ENCODE data around the gene CNTNAP2.

DNA sequence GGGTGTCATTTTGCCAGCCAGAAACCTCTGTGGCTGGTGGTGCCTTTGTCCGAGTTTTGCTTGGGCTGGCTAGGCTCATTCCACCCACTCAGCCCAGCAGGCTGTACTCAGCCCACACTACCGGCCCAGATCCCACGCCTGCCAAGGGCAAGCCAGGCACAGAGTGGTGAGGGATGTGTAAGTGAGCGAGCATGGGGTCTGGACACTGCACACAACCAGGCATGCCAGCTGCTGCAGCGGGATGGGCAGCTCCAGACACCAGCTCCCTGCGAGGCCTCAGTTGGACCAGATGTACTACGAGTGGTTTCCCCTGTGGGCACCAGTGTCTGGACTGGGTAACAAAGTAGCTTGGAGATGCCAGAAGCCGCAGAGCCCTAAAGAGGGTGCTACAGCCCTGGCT lies 2339.8 kb downstream of the CNTNAP2 start:
- TF ChIP-seq, protein P1, sequence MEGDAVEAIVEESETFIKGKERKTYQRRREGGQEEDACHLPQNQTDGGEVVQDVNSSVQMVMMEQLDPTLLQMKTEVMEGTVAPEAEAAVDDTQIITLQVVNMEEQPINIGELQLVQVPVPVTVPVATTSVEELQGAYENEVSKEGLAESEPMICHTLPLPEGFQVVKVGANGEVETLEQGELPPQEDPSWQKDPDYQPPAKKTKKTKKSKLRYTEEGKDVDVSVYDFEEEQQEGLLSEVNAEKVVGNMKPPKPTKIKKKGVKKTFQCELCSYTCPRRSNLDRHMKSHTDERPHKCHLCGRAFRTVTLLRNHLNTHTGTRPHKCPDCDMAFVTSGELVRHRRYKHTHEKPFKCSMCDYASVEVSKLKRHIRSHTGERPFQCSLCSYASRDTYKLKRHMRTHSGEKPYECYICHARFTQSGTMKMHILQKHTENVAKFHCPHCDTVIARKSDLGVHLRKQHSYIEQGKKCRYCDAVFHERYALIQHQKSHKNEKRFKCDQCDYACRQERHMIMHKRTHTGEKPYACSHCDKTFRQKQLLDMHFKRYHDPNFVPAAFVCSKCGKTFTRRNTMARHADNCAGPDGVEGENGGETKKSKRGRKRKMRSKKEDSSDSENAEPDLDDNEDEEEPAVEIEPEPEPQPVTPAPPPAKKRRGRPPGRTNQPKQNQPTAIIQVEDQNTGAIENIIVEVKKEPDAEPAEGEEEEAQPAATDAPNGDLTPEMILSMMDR (IDR thresholded peaks at IDR 0.05): no peak
- no peak for TF ChIP-seq POLR2A (IDR thresholded peaks at IDR 0.05)
